A673 (cell line): ENCODE data around the gene ARHGAP21. TPM values are rescaled to one million over a fixed set of nuclear protein-coding genes. Genes with fewer than 3 reads are reported as not detected.

Source experiments
- BruUV-seq: library from RNA; stranded (reverse); fragments of 400-500 nt; replicated peaks from 2 replicates; lab custom pipeline; 2021; lab: Mats Ljungman, UMichigan
- CTCF ChIA-PET: fragments of 300-600 bp; sonication (Branson Sonifier 250); formaldehyde crosslinking; loops from one replicate; lab custom pipeline; 2022; ENCODE audit warnings: antibody characterized with exemption; lab: Charles Lee
- POLR2A ChIA-PET: fragments of 300-600 bp; sonication (Branson Sonifier 250); formaldehyde crosslinking; loops from one replicate; lab custom pipeline; 2022; ENCODE audit warnings: antibody characterized with exemption; ENCODE audit not compliant: low non-redundant PET; lab: Charles Lee
- DNase-seq: peaks from one replicate; pipeline ENCODE4 v3.0.0-alpha.2; 2015; ENCODE audit warnings: low spot score
- H3K27ac ChIP-seq: fragments of 200-600 bp; sonication (generic); 2 replicates; pipeline ENCODE4 v1.5.1; 2016; ENCODE audit warnings: mixed run types, low read depth, mild to moderate bottlenecking, mixed read lengths, antibody characterized with exemption, low read length; ENCODE audit not compliant: poor library complexity, severe bottlenecking
- H3K27me3 ChIP-seq: fragments of 200-600 bp; sonication (generic); replicated peaks from 2 replicates; pipeline ENCODE4 v1.6.1; 2017; ENCODE audit warnings: mixed run types, low read depth, mild to moderate bottlenecking, mixed read lengths, antibody characterized with exemption, low read length; ENCODE audit not compliant: insufficient read depth, poor library complexity
- H3K36me3 ChIP-seq: fragments of 200-600 bp; sonication (generic); 2 replicates; pipeline ENCODE4 v1.6.1; 2016; ENCODE audit warnings: mixed run types, mild to moderate bottlenecking, mixed read lengths, antibody characterized with exemption, low read length; ENCODE audit not compliant: insufficient read depth, poor library complexity, severe bottlenecking
- H3K4me1 ChIP-seq: fragments of 200-600 bp; sonication (generic); 2 replicates; pipeline ENCODE4 v1.6.1; 2017; ENCODE audit warnings: mixed run types, mild to moderate bottlenecking, mixed read lengths, antibody characterized with exemption, low read length; ENCODE audit not compliant: insufficient read depth, poor library complexity, severe bottlenecking
- H3K4me3 ChIP-seq: fragments of 200-600 bp; sonication (generic); 2 replicates; pipeline ENCODE4 v1.5.1; 2016; ENCODE audit warnings: low read depth, mixed run types, mild to moderate bottlenecking, mixed read lengths, low read length; ENCODE audit not compliant: poor library complexity, severe bottlenecking
- H3K9me3 ChIP-seq: fragments of 200-600 bp; sonication (generic); 2 replicates; pipeline ENCODE4 v1.6.1; 2016; ENCODE audit warnings: mixed run types, low read depth, mild to moderate bottlenecking, mixed read lengths, antibody characterized with exemption, low read length; ENCODE audit not compliant: poor library complexity, severe bottlenecking
- EZH2 ChIP-seq: fragments of 200-600 bp; sonication (generic); IDR thresholded peaks from 2 replicates; pipeline ENCODE4 v1.6.1; 2017; ENCODE audit warnings: borderline replicate concordance, low read depth, mild to moderate bottlenecking, mixed read lengths, antibody characterized with exemption, low read length; ENCODE audit not compliant: poor library complexity, severe bottlenecking
- intact Hi-C: fragments of 100-400 bp; cut with micrococcal nuclease; formaldehyde crosslinking; loops from one replicate; pipeline ENCODE4 v1.10.0; 2022; ENCODE audit not compliant: unreplicated experiment
- total RNA-seq: library from RNA; stranded (reverse); gene quantifications from 2 replicates; pipeline ENCODE4 v1.2.3, GENCODE V29; 2021
- TF ChIP-seq, protein P1 (sequence below): fragments of 300-800, 200-600 bp; sonication (generic); conservative IDR thresholded peaks from 2 replicates; pipeline ENCODE4 v1.5.1; 2017; ENCODE audit warnings: low read depth, mild to moderate bottlenecking, antibody characterized with exemption, low read length, moderate library complexity, mixed read lengths

The ARHGAP21 gene
- total RNA-seq, 1 experiment from 2014 or later: 68.6 TPM

DNA sequence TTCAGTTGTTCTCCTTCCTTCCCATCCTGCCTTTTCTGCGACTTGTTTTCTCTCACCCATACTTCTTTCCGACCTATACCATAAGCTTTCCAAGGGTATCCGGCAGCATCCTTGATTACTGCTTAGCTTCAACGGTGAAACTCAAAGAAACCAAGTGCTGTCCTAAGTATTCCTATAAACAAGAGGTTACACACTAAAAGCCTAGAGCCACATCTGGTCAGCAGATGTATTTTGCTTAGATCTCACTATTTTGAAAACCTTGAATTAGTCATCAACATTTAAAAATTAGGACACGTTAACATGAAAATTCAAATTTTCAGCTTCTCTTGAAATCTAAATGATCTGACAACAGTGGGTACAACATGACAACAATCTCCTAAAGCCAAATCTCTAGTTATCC lies 20.0 kb downstream of the ARHGAP21 start:
- POLR2A ChIA-PET: no interaction called here
- intact Hi-C loops: no loop called here
- no peaks in the 10 kb centered on the region for H3K27me3 ChIP-seq
- DNase-seq: no peak
- H3K27ac ChIP-seq: no peak overlapping the region
- H3K36me3 ChIP-seq: no peaks in the 10 kb centered on the region
- H3K4me1 ChIP-seq: peaks cover 23% of the 10 kb centered on the region
- no peak overlapping the region for H3K4me3 ChIP-seq
- no peak for TF ChIP-seq EZH2
- TF ChIP-seq, protein P1, sequence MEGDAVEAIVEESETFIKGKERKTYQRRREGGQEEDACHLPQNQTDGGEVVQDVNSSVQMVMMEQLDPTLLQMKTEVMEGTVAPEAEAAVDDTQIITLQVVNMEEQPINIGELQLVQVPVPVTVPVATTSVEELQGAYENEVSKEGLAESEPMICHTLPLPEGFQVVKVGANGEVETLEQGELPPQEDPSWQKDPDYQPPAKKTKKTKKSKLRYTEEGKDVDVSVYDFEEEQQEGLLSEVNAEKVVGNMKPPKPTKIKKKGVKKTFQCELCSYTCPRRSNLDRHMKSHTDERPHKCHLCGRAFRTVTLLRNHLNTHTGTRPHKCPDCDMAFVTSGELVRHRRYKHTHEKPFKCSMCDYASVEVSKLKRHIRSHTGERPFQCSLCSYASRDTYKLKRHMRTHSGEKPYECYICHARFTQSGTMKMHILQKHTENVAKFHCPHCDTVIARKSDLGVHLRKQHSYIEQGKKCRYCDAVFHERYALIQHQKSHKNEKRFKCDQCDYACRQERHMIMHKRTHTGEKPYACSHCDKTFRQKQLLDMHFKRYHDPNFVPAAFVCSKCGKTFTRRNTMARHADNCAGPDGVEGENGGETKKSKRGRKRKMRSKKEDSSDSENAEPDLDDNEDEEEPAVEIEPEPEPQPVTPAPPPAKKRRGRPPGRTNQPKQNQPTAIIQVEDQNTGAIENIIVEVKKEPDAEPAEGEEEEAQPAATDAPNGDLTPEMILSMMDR: no peak
- CTCF ChIA-PET: no interaction called here
- no peaks in the 10 kb centered on the region for H3K9me3 ChIP-seq
- no TSS peak for BruUV-seq

DNA sequence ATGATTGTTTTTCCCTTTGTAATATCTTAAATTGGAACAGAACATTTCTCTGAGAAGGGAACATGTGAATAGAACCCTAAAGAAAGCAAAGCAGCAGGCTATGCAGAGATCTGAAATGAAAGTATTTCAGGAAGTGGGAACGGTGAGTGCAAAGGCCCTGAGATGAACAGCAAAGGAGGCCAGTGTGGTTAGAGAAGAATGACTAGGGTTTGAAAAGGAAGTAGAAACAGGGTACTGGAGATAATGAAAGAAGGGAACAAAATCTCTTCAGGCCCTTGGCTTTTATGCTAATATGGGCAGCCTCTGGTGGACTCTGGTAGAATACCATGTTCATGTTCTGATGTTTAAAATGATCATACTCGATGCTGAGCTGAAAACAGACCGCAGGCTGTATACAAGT lies 22.2 kb downstream of the ARHGAP21 start:
- H3K27me3 ChIP-seq: no peaks in the 10 kb centered on the region
- no peak for TF ChIP-seq EZH2
- TF ChIP-seq, protein P1: no peak; the same call in 1 of the 2 replicates
- H3K27ac ChIP-seq: no peak overlapping the region
- no peak for DNase-seq
- ChIA-PET POLR2A (interaction anchor here (0.5 to 0.7 kb wide), 3 partner anchors 869 to 1518 kb away, joined by 4 to 5 read pairs (median 4); no protein-coding TSS in a partner anchor), CTCF (no interaction called here)
- intact Hi-C loops: no loop called here
- no peaks in the 10 kb centered on the region for H3K9me3 ChIP-seq
- no peak overlapping the region for H3K4me3 ChIP-seq
- H3K36me3 ChIP-seq: no peaks in the 10 kb centered on the region
- peaks cover 11% of the 10 kb centered on the region for H3K4me1 ChIP-seq
- BruUV-seq: no TSS peak

DNA sequence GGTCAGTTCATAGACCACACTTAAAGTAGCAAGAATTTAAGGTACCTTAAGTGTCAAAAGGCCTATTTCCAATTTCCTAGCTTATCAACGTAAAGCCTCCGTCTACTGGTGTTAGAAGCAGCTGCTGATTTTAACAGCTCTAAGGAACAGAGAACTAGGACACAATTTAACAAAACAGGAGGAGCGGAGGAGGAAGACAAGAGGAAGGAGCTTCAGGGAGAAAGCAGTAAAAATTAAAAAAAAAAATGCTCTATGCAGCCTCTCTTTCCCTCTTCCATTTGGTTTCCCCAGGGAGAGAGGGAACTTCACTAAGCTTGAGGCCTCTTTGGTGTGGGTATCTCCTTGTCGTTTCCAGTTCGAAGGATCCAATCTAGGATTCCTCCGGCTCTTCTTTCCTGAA lies 22.7 kb downstream of the ARHGAP21 start:
- Histone ChIP-seq H3K36me3 (no peaks in the 10 kb centered on the region), H3K4me3 (no peak overlapping the region), H3K27me3 (no peaks in the 10 kb centered on the region), H3K4me1 (peaks cover 6% of the 10 kb centered on the region), H3K9me3 (no peaks in the 10 kb centered on the region), H3K27ac (no peak overlapping the region)
- BruUV-seq: no TSS peak
- no peak for DNase-seq
- intact Hi-C loops: no loop called here
- ChIA-PET CTCF (no interaction called here), POLR2A (interaction anchor here (0.7 kb wide), 2 partner anchors 870 to 1518 kb away, joined by 4 read pairs; no protein-coding TSS in a partner anchor)
- no peak for TF ChIP-seq EZH2
- TF ChIP-seq, protein P1: no peak
